ENCODE measurements around the gene ACBD6.
"Not testable (repeated sequence)": the region's sequence is repeated elsewhere in the genome, so short reads cannot be mapped to it uniquely, and the experiment has no call there.

ACBD6 gene

GRCh38 chr1:180433873-180434272, 68.5 kb downstream of the ACBD6 start:
- H3K4me3 ChIP-seq (ENCODE audit: low read length), result no peak overlapping the region

GRCh38 chr1:180431683-180432082, 70.7 kb downstream of the ACBD6 start:
- H3K4me3 ChIP-seq (ENCODE audit: low read length), result no peak overlapping the region
- no peak for DNase-seq (ENCODE audit: low read depth, low spot score)

More at GRCh38 chr1:180433873-180434272, 68.5 kb downstream of the ACBD6 start:
- no peak for DNase-seq (ENCODE audit: low read depth, low spot score)

GRCh38 chr1:180428782-180429695, 73.3 kb downstream of the ACBD6 start:
- H3K4me3 ChIP-seq (ENCODE audit: low read length), result no peak overlapping the region
- no peak for DNase-seq (ENCODE audit: low read depth, low spot score)

GRCh38 chr1:180425952-180426351, 76.4 kb downstream of the ACBD6 start:
- DNase-seq (ENCODE audit: low read depth, low spot score), result no peak
- H3K4me3 ChIP-seq (ENCODE audit: low read length), result no peak overlapping the region

GRCh38 chr1:180424848-180425457, 77.4 kb downstream of the ACBD6 start:
- no peak for DNase-seq (ENCODE audit: low read depth, low spot score)

GRCh38 chr1:180421614-180422013, 80.8 kb downstream of the ACBD6 start:
- H3K4me3 ChIP-seq (ENCODE audit: low read length), result no peak overlapping the region
- DNase-seq (ENCODE audit: low read depth, low spot score), result no peak

More at GRCh38 chr1:180424848-180425457, 77.4 kb downstream of the ACBD6 start:
- H3K4me3 ChIP-seq (ENCODE audit: low read length), result no peak overlapping the region

GRCh38 chr1:180421145-180421544, 81.2 kb downstream of the ACBD6 start:
- not testable (repeated sequence) for DNase-seq (ENCODE audit: low read depth, low spot score); H3K4me3 ChIP-seq (ENCODE audit: low read length)

- DNase-seq (ENCODE audit: low read depth, low spot score), result peak; percentile 46
- no peak overlapping the region for H3K4me3 ChIP-seq (ENCODE audit: low read length)
Observed at GRCh38 chr1:180415985-180416633, 86.3 kb downstream of the ACBD6 start.

GRCh38 chr1:180415236-180415848, 87.0 kb downstream of the ACBD6 start:
- H3K4me3 ChIP-seq (ENCODE audit: low read length), result no peak overlapping the region
- DNase-seq (ENCODE audit: low read depth, low spot score), result no peak

- no peak for DNase-seq (ENCODE audit: low read depth, low spot score)
- H3K4me3 ChIP-seq (ENCODE audit: low read length), result no peak overlapping the region
Observed at GRCh38 chr1:180412583-180412982, 89.8 kb downstream of the ACBD6 start.

GRCh38 chr1:180408128-180408527, 94.2 kb downstream of the ACBD6 start:
- not testable (repeated sequence) for H3K4me3 ChIP-seq (ENCODE audit: low read length); DNase-seq (ENCODE audit: low read depth, low spot score)

GRCh38 chr1:180407051-180407450, 95.3 kb downstream of the ACBD6 start:
- DNase-seq (ENCODE audit: low read depth, low spot score), result no peak
- no peak overlapping the region for H3K4me3 ChIP-seq (ENCODE audit: low read length)

GRCh38 chr1:180402551-180402950, 99.8 kb downstream of the ACBD6 start:
- no peak for DNase-seq (ENCODE audit: low read depth, low spot score)
- no peak overlapping the region for H3K4me3 ChIP-seq (ENCODE audit: low read length)

GRCh38 chr1:180402001-180402400, 100.4 kb downstream of the ACBD6 start:
- no peak for DNase-seq (ENCODE audit: low read depth, low spot score)
- H3K4me3 ChIP-seq (ENCODE audit: low read length), result no peak overlapping the region

- DNase-seq (ENCODE audit: low read depth, low spot score), result no peak
- H3K4me3 ChIP-seq (ENCODE audit: low read length), result no peak overlapping the region
Observed at GRCh38 chr1:180397175-180397574, 105.2 kb downstream of the ACBD6 start.

- no peak overlapping the region for H3K4me3 ChIP-seq (ENCODE audit: low read length)
Observed at GRCh38 chr1:180392427-180393145, 109.8 kb downstream of the ACBD6 start.

GRCh38 chr1:180392020-180392419, 110.4 kb downstream of the ACBD6 start:
- no peak overlapping the region for H3K4me3 ChIP-seq (ENCODE audit: low read length)
- DNase-seq (ENCODE audit: low read depth, low spot score), result no peak

More at GRCh38 chr1:180392427-180393145, 109.8 kb downstream of the ACBD6 start:
- DNase-seq (ENCODE audit: low read depth, low spot score), result no peak

- DNase-seq (ENCODE audit: low read depth, low spot score), result no peak
- H3K4me3 ChIP-seq (ENCODE audit: low read length), result no peak overlapping the region
Observed at GRCh38 chr1:180387413-180387812, 115.0 kb downstream of the ACBD6 start.
